Measurements from ENCODE around the gene SLC25A18. TPM values are rescaled to one million over a fixed set of nuclear protein-coding genes. Genes with fewer than 3 reads are reported as not detected.

Gene SLC25A18
- total RNA-seq, 1 experiment from 2014 or later, result 0.57 TPM

DNA sequence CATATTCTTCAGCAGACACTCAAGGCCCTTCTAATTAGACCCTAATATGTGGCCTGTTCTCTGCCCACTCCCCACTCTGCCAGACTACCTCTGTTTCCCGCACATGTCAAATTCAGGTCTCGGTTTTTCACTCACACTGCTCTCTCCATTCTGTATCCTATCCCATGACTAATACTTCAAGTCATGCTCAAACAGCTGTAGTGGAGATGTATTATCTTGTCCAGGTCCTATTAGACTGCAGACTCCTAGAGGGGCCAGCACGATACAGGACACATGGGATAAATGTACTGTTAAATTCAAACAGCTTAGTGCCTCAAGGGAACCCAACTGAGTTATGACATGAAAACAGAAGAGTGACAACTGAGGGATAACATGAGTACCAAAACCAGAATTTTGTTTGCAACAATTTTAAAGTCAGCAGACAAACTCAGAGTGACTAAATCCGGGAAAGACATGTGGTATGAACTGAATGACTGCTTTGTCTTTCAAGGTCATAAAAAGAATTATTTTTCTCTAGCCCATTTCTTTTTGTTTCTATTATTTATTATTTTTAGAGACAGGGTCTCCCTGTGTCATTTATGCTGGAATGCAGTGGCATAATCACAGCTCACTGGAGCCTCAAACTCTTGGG, 44.7 kb downstream of the SLC25A18 start:
- H3F3A ChIP-seq (ENCODE audit: insufficient read depth, low read depth), result no peaks in the 10 kb centered on the region
- H2AFZ ChIP-seq, result no peak overlapping the region
- no peak for DNase-seq
- H3K36me3 ChIP-seq (ENCODE audit: low read depth), result 0 out of 2 replicates have a peak, but pooled peaks cover 8% of the 10 kb centered on the region
- ChIA-PET POLR2A (ENCODE audit: unreplicated experiment) (no interaction called here), CTCF (no interaction called here)
- H3K4me2 ChIP-seq, result no peak overlapping the region
- H4K20me1 ChIP-seq (ENCODE audit: insufficient read depth), result peaks cover 5% of the 10 kb centered on the region; the same call in 1 of the 2 replicates
- TF ChIP-seq, protein P1, sequence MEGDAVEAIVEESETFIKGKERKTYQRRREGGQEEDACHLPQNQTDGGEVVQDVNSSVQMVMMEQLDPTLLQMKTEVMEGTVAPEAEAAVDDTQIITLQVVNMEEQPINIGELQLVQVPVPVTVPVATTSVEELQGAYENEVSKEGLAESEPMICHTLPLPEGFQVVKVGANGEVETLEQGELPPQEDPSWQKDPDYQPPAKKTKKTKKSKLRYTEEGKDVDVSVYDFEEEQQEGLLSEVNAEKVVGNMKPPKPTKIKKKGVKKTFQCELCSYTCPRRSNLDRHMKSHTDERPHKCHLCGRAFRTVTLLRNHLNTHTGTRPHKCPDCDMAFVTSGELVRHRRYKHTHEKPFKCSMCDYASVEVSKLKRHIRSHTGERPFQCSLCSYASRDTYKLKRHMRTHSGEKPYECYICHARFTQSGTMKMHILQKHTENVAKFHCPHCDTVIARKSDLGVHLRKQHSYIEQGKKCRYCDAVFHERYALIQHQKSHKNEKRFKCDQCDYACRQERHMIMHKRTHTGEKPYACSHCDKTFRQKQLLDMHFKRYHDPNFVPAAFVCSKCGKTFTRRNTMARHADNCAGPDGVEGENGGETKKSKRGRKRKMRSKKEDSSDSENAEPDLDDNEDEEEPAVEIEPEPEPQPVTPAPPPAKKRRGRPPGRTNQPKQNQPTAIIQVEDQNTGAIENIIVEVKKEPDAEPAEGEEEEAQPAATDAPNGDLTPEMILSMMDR (conservative IDR thresholded peaks at IDR 0.05), result no peak
- no peak for TF ChIP-seq EZH2 (IDR thresholded peaks at IDR 0.05; ENCODE audit: low read depth)
- no peaks in the 10 kb centered on the region for H3K9me3 ChIP-seq (ENCODE audit: insufficient read depth, low read depth)
- no peaks in the 10 kb centered on the region for H3K4me1 ChIP-seq (replicated peaks; ENCODE audit: insufficient read depth)
- no peak overlapping the region for H3K27ac ChIP-seq
- H3K4me3 ChIP-seq, result no peak overlapping the region
- intact Hi-C loops (cut with micrococcal nuclease; ENCODE audit: unreplicated experiment), result no loop called here
- no peaks in the 10 kb centered on the region for H3K9me2 ChIP-seq (ENCODE audit: insufficient read depth)
- H3K27me3 ChIP-seq (ENCODE audit: insufficient read depth, low read depth), result no peaks in the 10 kb centered on the region
- no TSS peak for BruUV-seq (replicated peaks)
- H3K79me2 ChIP-seq (ENCODE audit: low read depth), result no peaks in the 10 kb centered on the region

DNA sequence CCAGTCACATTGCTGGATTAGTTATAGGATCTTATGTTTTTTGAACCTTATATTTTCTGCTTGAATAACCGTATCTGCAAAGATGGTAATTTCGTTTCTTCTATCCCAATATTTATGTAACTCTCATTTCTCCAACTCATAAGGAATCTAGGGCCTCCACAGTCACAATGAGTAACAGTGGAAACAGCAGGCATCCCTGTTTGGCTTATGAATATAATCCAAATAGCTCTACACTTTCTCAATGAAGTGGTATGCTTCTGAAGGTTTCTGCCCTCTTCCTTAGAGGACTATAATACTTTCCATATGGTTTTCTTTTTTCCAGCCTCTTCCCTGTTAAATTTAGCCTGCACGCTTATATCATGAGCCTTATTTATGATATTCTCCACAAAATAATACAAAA, 48.8 kb downstream of the SLC25A18 start:
- no peak for DNase-seq
- peaks cover 5% of the 10 kb centered on the region; the same call in 1 of the 2 replicates for H4K20me1 ChIP-seq (ENCODE audit: insufficient read depth)
- H3K27me3 ChIP-seq (ENCODE audit: insufficient read depth, low read depth), result no peaks in the 10 kb centered on the region
- ChIA-PET CTCF (no interaction called here), POLR2A (ENCODE audit: unreplicated experiment) (no interaction called here)
- H3K27ac ChIP-seq, result no peak overlapping the region
- H3K79me2 ChIP-seq (ENCODE audit: low read depth), result 0 out of 2 replicates have a peak, but pooled peaks cover 2% of the 10 kb centered on the region
- no peaks in the 10 kb centered on the region for H3F3A ChIP-seq (ENCODE audit: insufficient read depth, low read depth)
- H3K9me3 ChIP-seq (ENCODE audit: insufficient read depth, low read depth), result no peaks in the 10 kb centered on the region
- no TSS peak for BruUV-seq (replicated peaks)
- TF ChIP-seq, protein P1 (conservative IDR thresholded peaks at IDR 0.05), result no peak
- TF ChIP-seq EZH2 (IDR thresholded peaks at IDR 0.05; ENCODE audit: low read depth), result no peak
- no peak overlapping the region for H3K4me2 ChIP-seq
- no peaks in the 10 kb centered on the region for H3K4me1 ChIP-seq (replicated peaks; ENCODE audit: insufficient read depth)
- H3K9me2 ChIP-seq (ENCODE audit: insufficient read depth), result no peaks in the 10 kb centered on the region
- intact Hi-C loops (cut with micrococcal nuclease; ENCODE audit: unreplicated experiment), result no loop called here
- 0 out of 2 replicates have a peak, but pooled peaks cover 13% of the 10 kb centered on the region for H3K36me3 ChIP-seq (ENCODE audit: low read depth)
- H2AFZ ChIP-seq, result no peak overlapping the region
- H3K4me3 ChIP-seq, result no peak overlapping the region

DNA sequence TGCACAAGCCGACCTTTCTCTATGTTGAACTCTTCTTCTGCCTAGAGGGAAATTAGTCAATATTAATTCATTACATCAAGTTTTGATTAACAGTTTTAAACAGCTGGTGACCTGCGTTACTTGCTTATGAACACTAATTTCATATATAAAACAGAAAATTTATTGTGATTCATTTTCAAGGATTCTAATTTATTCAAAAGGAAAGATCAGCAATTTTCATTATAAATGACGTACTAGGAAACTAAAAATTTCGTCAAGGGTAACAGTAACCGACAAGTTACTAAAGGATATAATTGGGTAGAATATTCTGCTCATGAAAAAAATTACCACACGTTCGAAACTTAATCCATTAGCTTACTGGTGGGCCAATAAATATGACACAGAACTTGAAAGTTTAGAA, 50.0 kb downstream of the SLC25A18 start:
- CTCF ChIA-PET, result no interaction called here

More for the DNA sequence above, 50.0 kb downstream of the SLC25A18 start:
- Histone ChIP-seq H3K36me3 (ENCODE audit: low read depth) (0 out of 2 replicates have a peak, but pooled peaks cover 9% of the 10 kb centered on the region), H3K79me2 (ENCODE audit: low read depth) (0 out of 2 replicates have a peak, but pooled peaks cover 2% of the 10 kb centered on the region), H3K4me1 (replicated peaks; ENCODE audit: insufficient read depth) (no peaks in the 10 kb centered on the region), H3F3A (ENCODE audit: insufficient read depth, low read depth) (no peaks in the 10 kb centered on the region), H3K9me2 (ENCODE audit: insufficient read depth) (no peaks in the 10 kb centered on the region), H4K20me1 (ENCODE audit: insufficient read depth) (peaks cover 5% of the 10 kb centered on the region; the same call in 1 of the 2 replicates), H3K9me3 (ENCODE audit: insufficient read depth, low read depth) (no peaks in the 10 kb centered on the region), H3K4me2 (no peak overlapping the region), H3K4me3 (no peak overlapping the region), H3K27ac (no peak overlapping the region), H2AFZ (no peak overlapping the region), H3K27me3 (ENCODE audit: insufficient read depth, low read depth) (no peaks in the 10 kb centered on the region)
- BruUV-seq (replicated peaks), result no TSS peak
- DNase-seq, result no peak
- POLR2A ChIA-PET (ENCODE audit: unreplicated experiment), result no interaction called here
- intact Hi-C loops (cut with micrococcal nuclease; ENCODE audit: unreplicated experiment), result no loop called here
- TF ChIP-seq EZH2 (IDR thresholded peaks at IDR 0.05; ENCODE audit: low read depth), result no peak
- TF ChIP-seq, protein P1 (conservative IDR thresholded peaks at IDR 0.05), result no peak

All from PC-9 (cell line).